GM19463 (cell line): ENCODE measurements around the gene AFF1.
A peak's percentile ranks its signal among the peaks of the same experiment; 100 is the strongest.
"Not testable (repeated sequence)": the region's sequence is repeated elsewhere in the genome, so short reads cannot be mapped to it uniquely, and the experiment has no call there.

ENCODE experiments used
- ATAC-seq: cut with Tn5 transposase; IDR thresholded peaks from one replicate; pipeline ENCODE4 v1.9.1; 2021; ENCODE audit warnings: mild to moderate bottlenecking, moderate library complexity; ENCODE audit not compliant: unreplicated experiment

The AFF1 gene

GRCh38 chr4:87134122-87134521, 199.3 kb downstream of the AFF1 start:
- no peak for ATAC-seq

- no peak for ATAC-seq
Observed at GRCh38 chr4:87141428-87141827, 206.6 kb downstream of the AFF1 start.

- ATAC-seq = peak; percentile 67
Observed at GRCh38 chr4:87144356-87144755, 209.5 kb downstream of the AFF1 start.

- not testable (repeated sequence) for ATAC-seq
Observed at GRCh38 chr4:87145934-87146333, 211.1 kb downstream of the AFF1 start.

- no peak for ATAC-seq
Observed at GRCh38 chr4:87147116-87147515, 212.3 kb downstream of the AFF1 start.

GRCh38 chr4:87150498-87151261, 215.9 kb downstream of the AFF1 start:
- peak; percentile 54 for ATAC-seq

- no peak for ATAC-seq
Observed at GRCh38 chr4:87151730-87152129, 216.9 kb downstream of the AFF1 start.

- no peak for ATAC-seq
Observed at GRCh38 chr4:87152310-87153041, 217.7 kb downstream of the AFF1 start.

- no peak for ATAC-seq
Observed at GRCh38 chr4:87153078-87153870, 218.5 kb downstream of the AFF1 start.

GRCh38 chr4:87165892-87166291, 231.1 kb downstream of the AFF1 start:
- no peak for ATAC-seq

- ATAC-seq = no peak
Observed at GRCh38 chr4:87166296-87166854, 231.6 kb downstream of the AFF1 start.

- ATAC-seq = no peak
Observed at GRCh38 chr4:87171944-87172343, 237.1 kb downstream of the AFF1 start.

- ATAC-seq = no peak
Observed at GRCh38 chr4:87174672-87175071, 239.9 kb downstream of the AFF1 start.

- no peak for ATAC-seq
Observed at GRCh38 chr4:87179751-87180150, 244.9 kb downstream of the AFF1 start.

- ATAC-seq = no peak
Observed at GRCh38 chr4:87180767-87181166, 246.0 kb downstream of the AFF1 start.

- ATAC-seq = no peak
Observed at GRCh38 chr4:87185146-87185870, 250.5 kb downstream of the AFF1 start.

- ATAC-seq = no peak
Observed at GRCh38 chr4:87188048-87188447, 253.2 kb downstream of the AFF1 start.

- ATAC-seq = no peak
Observed at GRCh38 chr4:87188932-87189331, 254.1 kb downstream of the AFF1 start.
